ENCODE results near the gene NGLY1.

NGLY1 gene

GRCh38 chr3:25789209-25789595 lies 6.0 kb upstream of the NGLY1 start:
- Histone ChIP-seq H3K9me3 (ENCODE audit: insufficient read depth, low read depth, low read length) (no peaks in the 10 kb centered on the region), H3K4me3 (ENCODE audit: low read depth, low read length) (no peak overlapping the region), H4K12ac (ENCODE audit: low read depth, low read length) (no peak overlapping the region), H3K4me2 (ENCODE audit: low read length) (peak overlapping the region; percentile 62), H4K91ac (ENCODE audit: low read depth, low read length) (no peak overlapping the region), H3K23ac (ENCODE audit: low read length) (no peak overlapping the region), H2AK5ac (ENCODE audit: low read length) (no peak overlapping the region), H3K4me1 (ENCODE audit: control insufficient read depth in 1 of 2, insufficient read depth in 2 of 2, low read length in 2 of 2) (no peaks in the 10 kb centered on the region), H2BK120ac (ENCODE audit: insufficient read depth, low read length, poor library complexity) (no peak overlapping the region), H2BK5ac (ENCODE audit: low read depth, low read length, poor library complexity) (no peak overlapping the region), H3K79me2 (ENCODE audit: control insufficient read depth, insufficient read depth, low read length, poor library complexity) (no peaks in the 10 kb centered on the region), H2AFZ (ENCODE audit: insufficient read depth, low read length, poor library complexity) (no peak overlapping the region), H3K27ac (ENCODE audit: low read depth, low read length) (no peak overlapping the region), H3K36me3 (ENCODE audit: control insufficient read depth in 1 of 2, insufficient read depth in 2 of 2, low read length in 2 of 2) (no peaks in the 10 kb centered on the region), H4K8ac (ENCODE audit: low read depth, low read length) (no peak overlapping the region), H3K4ac (ENCODE audit: low read depth, low read length) (no peak overlapping the region), H3K79me1 (ENCODE audit: low read length) (peaks cover 5% of the 10 kb centered on the region), H3K27me3 (ENCODE audit: insufficient read depth, low read length) (no peaks in the 10 kb centered on the region), H3K18ac (ENCODE audit: low read length) (no peak overlapping the region), H2BK12ac (ENCODE audit: low read length) (no peak overlapping the region), H3K9ac (ENCODE audit: low read length) (no peak overlapping the region), H3K14ac (ENCODE audit: low read length) (no peak overlapping the region)
- DNase-seq: no peak
- no CpG with 5 or more reads among the region's 2 CpGs for WGBS (ENCODE audit: extremely low coverage, insufficient coverage, insufficient read length)

GRCh38 chr3:25787689-25788088 lies 4.4 kb upstream of the NGLY1 start:
- Histone ChIP-seq H2BK5ac (ENCODE audit: low read depth, low read length, poor library complexity) (no peak overlapping the region), H2BK12ac (ENCODE audit: low read length) (no peak overlapping the region), H3K4me1 (ENCODE audit: control insufficient read depth in 1 of 2, insufficient read depth in 2 of 2, low read length in 2 of 2) (no peaks in the 10 kb centered on the region), H3K27me3 (ENCODE audit: insufficient read depth, low read length) (no peaks in the 10 kb centered on the region), H3K14ac (ENCODE audit: low read length) (no peak overlapping the region), H3K4me2 (ENCODE audit: low read length) (no peak overlapping the region), H3K18ac (ENCODE audit: low read length) (no peak overlapping the region), H2AFZ (ENCODE audit: insufficient read depth, low read length, poor library complexity) (no peak overlapping the region), H3K27ac (ENCODE audit: low read depth, low read length) (no peak overlapping the region), H2BK120ac (ENCODE audit: insufficient read depth, low read length, poor library complexity) (no peak overlapping the region), H2AK5ac (ENCODE audit: low read length) (no peak overlapping the region), H3K23ac (ENCODE audit: low read length) (no peak overlapping the region), H3K9ac (ENCODE audit: low read length) (no peak overlapping the region), H4K91ac (ENCODE audit: low read depth, low read length) (no peak overlapping the region), H4K12ac (ENCODE audit: low read depth, low read length) (no peak overlapping the region), H3K79me2 (ENCODE audit: control insufficient read depth, insufficient read depth, low read length, poor library complexity) (peaks cover 6% of the 10 kb centered on the region), H4K8ac (ENCODE audit: low read depth, low read length) (no peak overlapping the region), H3K9me3 (ENCODE audit: insufficient read depth, low read depth, low read length) (no peaks in the 10 kb centered on the region), H3K4me3 (ENCODE audit: low read depth, low read length) (no peak overlapping the region), H3K36me3 (ENCODE audit: control insufficient read depth in 1 of 2, insufficient read depth in 2 of 2, low read length in 2 of 2) (no peaks in the 10 kb centered on the region), H3K4ac (ENCODE audit: low read depth, low read length) (no peak overlapping the region), H3K79me1 (ENCODE audit: low read length) (peaks cover 14% of the 10 kb centered on the region)
- WGBS (ENCODE audit: extremely low coverage, insufficient coverage, insufficient read length): no CpG with 5 or more reads among the region's 3 CpGs
- no peak for DNase-seq

GRCh38 chr3:25785826-25786225 lies 2.6 kb upstream of the NGLY1 start:
- peaks cover 14% of the 10 kb centered on the region for H3K79me1 ChIP-seq (ENCODE audit: low read length)
- H2BK5ac ChIP-seq (ENCODE audit: low read depth, low read length, poor library complexity): no peak overlapping the region
- H3K14ac ChIP-seq (ENCODE audit: low read length): no peak overlapping the region
- H3K4me2 ChIP-seq (ENCODE audit: low read length): no peak overlapping the region
- no peak overlapping the region for H2AFZ ChIP-seq (ENCODE audit: insufficient read depth, low read length, poor library complexity)
- no peak overlapping the region for H3K18ac ChIP-seq (ENCODE audit: low read length)
- no peaks in the 10 kb centered on the region for H3K36me3 ChIP-seq (ENCODE audit: control insufficient read depth in 1 of 2, insufficient read depth in 2 of 2, low read length in 2 of 2)
- H3K4me3 ChIP-seq (ENCODE audit: low read depth, low read length): no peak overlapping the region
- no peak overlapping the region for H4K91ac ChIP-seq (ENCODE audit: low read depth, low read length)
- no peak overlapping the region for H2BK120ac ChIP-seq (ENCODE audit: insufficient read depth, low read length, poor library complexity)
- no peak overlapping the region for H2AK5ac ChIP-seq (ENCODE audit: low read length)
- H3K27me3 ChIP-seq (ENCODE audit: insufficient read depth, low read length): no peaks in the 10 kb centered on the region
- no peak overlapping the region for H3K23ac ChIP-seq (ENCODE audit: low read length)
- H3K9me3 ChIP-seq (ENCODE audit: insufficient read depth, low read depth, low read length): no peaks in the 10 kb centered on the region
- peaks cover 6% of the 10 kb centered on the region for H3K79me2 ChIP-seq (ENCODE audit: control insufficient read depth, insufficient read depth, low read length, poor library complexity)
- H3K4me1 ChIP-seq (ENCODE audit: control insufficient read depth in 1 of 2, insufficient read depth in 2 of 2, low read length in 2 of 2): peaks cover 2% of the 10 kb centered on the region in 2 experiments
- H3K27ac ChIP-seq (ENCODE audit: low read depth, low read length): no peak overlapping the region
- no peak overlapping the region for H3K4ac ChIP-seq (ENCODE audit: low read depth, low read length)
- no peak overlapping the region for H3K9ac ChIP-seq (ENCODE audit: low read length)
- no peak overlapping the region for H4K12ac ChIP-seq (ENCODE audit: low read depth, low read length)
- no peak overlapping the region for H4K8ac ChIP-seq (ENCODE audit: low read depth, low read length)
- no peak for DNase-seq
- H2BK12ac ChIP-seq (ENCODE audit: low read length): no peak overlapping the region
- WGBS (ENCODE audit: extremely low coverage, insufficient coverage, insufficient read length): no CpG with 5 or more reads among the region's 3 CpGs

- no peak overlapping the region for H4K8ac ChIP-seq (ENCODE audit: low read depth, low read length)
- H3K9me3 ChIP-seq (ENCODE audit: insufficient read depth, low read depth, low read length): no peaks in the 10 kb centered on the region
- no peaks in the 10 kb centered on the region for H3K27me3 ChIP-seq (ENCODE audit: insufficient read depth, low read length)
- peaks cover 11% of the 10 kb centered on the region for H3K79me1 ChIP-seq (ENCODE audit: low read length)
- no peak overlapping the region for H3K4me2 ChIP-seq (ENCODE audit: low read length)
- H3K4me3 ChIP-seq (ENCODE audit: low read depth, low read length): no peak overlapping the region
- H3K9ac ChIP-seq (ENCODE audit: low read length): no peak overlapping the region
- no peak overlapping the region for H2AFZ ChIP-seq (ENCODE audit: insufficient read depth, low read length, poor library complexity)
- no peak overlapping the region for H3K23ac ChIP-seq (ENCODE audit: low read length)
- no peak overlapping the region for H2BK12ac ChIP-seq (ENCODE audit: low read length)
- no peak overlapping the region for H2AK5ac ChIP-seq (ENCODE audit: low read length)
- no peak overlapping the region for H2BK120ac ChIP-seq (ENCODE audit: insufficient read depth, low read length, poor library complexity)
- no CpG with 5 or more reads among the region's 1 CpG for WGBS (ENCODE audit: extremely low coverage, insufficient coverage, insufficient read length)
- H4K12ac ChIP-seq (ENCODE audit: low read depth, low read length): no peak overlapping the region
- H3K18ac ChIP-seq (ENCODE audit: low read length): no peak overlapping the region
- H3K14ac ChIP-seq (ENCODE audit: low read length): no peak overlapping the region
- H3K79me2 ChIP-seq (ENCODE audit: control insufficient read depth, insufficient read depth, low read length, poor library complexity): peaks cover 6% of the 10 kb centered on the region
- H2BK5ac ChIP-seq (ENCODE audit: low read depth, low read length, poor library complexity): no peak overlapping the region
- DNase-seq: no peak
- H3K4me1 ChIP-seq (ENCODE audit: control insufficient read depth in 1 of 2, insufficient read depth in 2 of 2, low read length in 2 of 2): peaks cover 2% of the 10 kb centered on the region in 2 experiments
- H3K4ac ChIP-seq (ENCODE audit: low read depth, low read length): no peak overlapping the region
- H3K27ac ChIP-seq (ENCODE audit: low read depth, low read length): no peak overlapping the region
- no peaks in the 10 kb centered on the region for H3K36me3 ChIP-seq (ENCODE audit: control insufficient read depth in 1 of 2, insufficient read depth in 2 of 2, low read length in 2 of 2)
- no peak overlapping the region for H4K91ac ChIP-seq (ENCODE audit: low read depth, low read length)
These were observed 1.7 kb upstream of the NGLY1 start for GRCh38 chr3:25784971-25785370.
